GM12864 (cell line): ENCODE data around the gene TM9SF3.

Experiments
- DNase-seq: peaks from one replicate; pipeline ENCODE4 v3.0.0-alpha.2; 2011; ENCODE audit warnings: low read depth
- H3K4me3 ChIP-seq: 2 replicates; pipeline ENCODE4 v1.5.1; 2011; ENCODE audit warnings: mild to moderate bottlenecking, low read depth, low read length, control low read depth
- CTCF ChIP-seq: IDR thresholded peaks from 2 replicates; pipeline ENCODE4 v1.5.1; 2011; ENCODE audit warnings: low read depth, mild to moderate bottlenecking, moderate library complexity, low read length, control low read depth, inconsistent platforms; ENCODE audit errors: missing control alignments

The TM9SF3 gene

GRCh38 chr10:96494694-96495093 is 92.1 kb downstream of the TM9SF3 start:
- no peak overlapping the region for H3K4me3 ChIP-seq
- DNase-seq: no peak
- TF ChIP-seq CTCF: no peak

DNA sequence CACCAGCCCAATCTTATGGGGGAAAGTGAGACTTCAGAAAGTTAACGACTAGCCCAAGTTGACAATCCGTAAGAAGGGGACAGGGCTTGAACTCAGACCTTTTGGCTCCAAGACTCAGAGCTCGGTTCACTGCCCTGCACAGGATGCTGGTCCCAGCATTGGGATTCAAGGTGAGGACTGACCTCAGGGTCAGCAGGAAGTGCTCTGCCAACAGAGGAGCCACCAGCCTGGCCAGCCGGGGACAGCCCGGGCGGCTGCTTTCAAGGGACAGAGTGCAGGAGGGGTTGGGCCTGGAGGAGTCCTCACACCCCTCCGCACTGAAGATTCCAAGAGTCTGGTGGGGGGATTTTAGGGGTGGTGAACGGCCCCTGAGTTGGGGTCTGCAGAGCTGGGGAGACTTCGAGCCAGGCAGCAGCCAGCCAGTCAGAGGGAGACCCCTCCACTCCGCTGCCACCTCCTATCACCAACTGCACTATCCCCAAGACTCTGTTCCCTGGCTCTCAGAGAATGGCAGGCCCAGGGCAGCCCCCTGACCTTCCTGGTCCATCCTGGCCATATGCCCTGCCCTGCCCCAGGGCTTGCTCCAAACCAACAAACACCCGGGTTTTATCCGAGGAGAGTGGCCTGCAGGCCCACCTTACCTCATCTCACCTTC is 92.8 kb downstream of the TM9SF3 start:
- no peak for TF ChIP-seq CTCF
- no peak for DNase-seq
- no peak overlapping the region for H3K4me3 ChIP-seq

DNA sequence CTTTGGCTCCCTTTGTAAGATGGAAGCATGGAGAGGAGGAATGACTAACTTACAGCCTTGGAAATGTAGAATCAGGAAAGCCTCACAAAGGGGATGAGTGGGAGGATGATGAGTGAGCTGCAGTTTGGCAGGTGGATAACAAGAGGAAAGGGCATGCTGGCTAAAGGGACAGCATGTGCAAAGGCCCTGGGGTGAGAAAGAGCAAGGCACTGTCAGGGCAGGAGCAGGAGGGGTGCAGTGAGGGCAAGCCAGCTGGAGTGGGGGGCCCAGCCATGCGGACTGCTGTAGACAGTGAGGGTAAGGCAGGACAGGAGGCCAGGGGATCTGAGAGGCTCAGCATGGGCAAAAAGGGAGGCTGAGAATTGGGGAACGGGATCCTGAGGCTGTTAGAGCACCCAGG is 93.6 kb downstream of the TM9SF3 start:
- no peak for DNase-seq
- TF ChIP-seq CTCF: no peak
- H3K4me3 ChIP-seq: no peak overlapping the region

- DNase-seq: no peak
- TF ChIP-seq CTCF: no peak
- H3K4me3 ChIP-seq: no peak overlapping the region
These were observed 95.5 kb downstream of the TM9SF3 start for GRCh38 chr10:96491303-96491702.

GRCh38 chr10:96488161-96488935 is 98.5 kb downstream of the TM9SF3 start:
- DNase-seq: no peak

DNA sequence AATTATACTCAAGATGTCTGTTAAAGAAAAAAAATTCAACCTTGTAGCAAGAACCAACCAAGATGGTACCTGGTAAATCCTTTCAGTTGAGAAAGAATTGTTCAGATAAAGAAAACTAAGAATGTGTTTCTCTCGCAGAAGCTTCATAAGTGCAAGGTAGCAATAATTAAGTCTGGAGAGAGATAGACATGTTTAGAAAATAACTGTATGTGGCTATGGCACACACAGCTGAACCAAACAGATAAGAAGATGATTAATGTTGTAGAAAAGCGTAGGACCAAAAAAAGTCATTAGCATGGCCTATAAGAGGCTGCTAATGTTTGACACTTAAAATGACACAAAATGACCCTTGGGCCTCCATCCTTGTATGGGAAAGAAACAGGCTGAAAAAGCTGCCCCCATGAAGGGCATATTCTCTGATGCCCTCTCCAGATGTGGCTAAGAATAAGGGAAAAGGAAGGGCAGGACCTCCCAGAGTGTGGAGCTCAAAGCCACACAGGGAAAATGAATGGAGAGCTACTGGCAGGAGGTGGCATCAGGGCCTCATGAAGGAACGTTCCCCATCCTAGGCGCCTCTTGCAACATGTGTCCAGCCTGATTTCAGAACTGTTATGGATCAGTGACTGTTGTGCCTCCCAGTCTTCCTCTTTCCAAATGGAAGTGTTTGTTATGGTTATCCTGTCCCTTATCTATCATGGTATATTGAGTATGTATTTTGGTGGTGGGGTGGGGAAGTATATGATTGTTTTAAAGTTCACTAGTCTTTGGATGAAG is 103.8 kb downstream of the TM9SF3 start:
- H3K4me3 ChIP-seq: no peak overlapping the region
- TF ChIP-seq CTCF: no peak
- DNase-seq: no peak

More at GRCh38 chr10:96488161-96488935, 98.5 kb downstream of the TM9SF3 start:
- H3K4me3 ChIP-seq: no peak overlapping the region
- TF ChIP-seq CTCF: no peak
